IMR-90 (cell line): ENCODE measurements around the gene LRRC10B.

ENCODE experiments used
- BHLHE40 ChIP-seq: fragments of 150-350 bp; IDR thresholded peaks from 2 replicates; pipeline ENCODE4 v1.6.1; 2016; ENCODE audit warnings: mild to moderate bottlenecking, low read depth, low read length
- MAZ ChIP-seq: IDR thresholded peaks from 2 replicates; pipeline ENCODE4 v1.6.1; 2012; ENCODE audit warnings: low read depth, mild to moderate bottlenecking, low read length, improper control_type of control experiment, moderate library complexity, borderline replicate concordance
- MXI1 ChIP-seq: IDR thresholded peaks from 2 replicates; pipeline ENCODE4 v1.6.1; 2012; ENCODE audit warnings: low read depth, mild to moderate bottlenecking, low read length, moderate library complexity, borderline replicate concordance
- NFE2L2 ChIP-seq: fragments of 150-350 bp; IDR thresholded peaks from 2 replicates; pipeline ENCODE4 v1.6.1; 2016; ENCODE audit warnings: low read depth, mild to moderate bottlenecking, low read length
- POLR2A ChIP-seq: IDR thresholded peaks from 2 replicates; pipeline ENCODE4 v1.6.1; 2012; ENCODE audit warnings: mild to moderate bottlenecking, low read depth, low read length
- RAD21 ChIP-seq: IDR thresholded peaks from 2 replicates; pipeline ENCODE4 v1.6.1; 2012; ENCODE audit warnings: low read length, improper control_type of control experiment
- SMC3 ChIP-seq: fragments of 150-350 bp; IDR thresholded peaks from 2 replicates; pipeline ENCODE4 v1.6.1; 2016; ENCODE audit warnings: low read depth, mild to moderate bottlenecking, antibody characterized with exemption, low read length, moderate library complexity
- TF ChIP-seq, protein P1 (sequence below): conservative IDR thresholded peaks from 2 replicates; pipeline ENCODE4 v1.5.1; 2012; ENCODE audit warnings: mild to moderate bottlenecking, low read depth, low read length, improper control_type of control experiment
- TF ChIP-seq, protein P2 (sequence below): fragments of 150-350 bp; IDR thresholded peaks from 2 replicates; pipeline ENCODE4 v1.6.1; 2017; ENCODE audit warnings: mild to moderate bottlenecking, antibody characterized with exemption, low read length, low read depth
- TF ChIP-seq, protein P3 (sequence below): fragments of 150-350 bp; IDR thresholded peaks from 2 replicates; pipeline ENCODE4 v1.6.1; 2016; ENCODE audit warnings: low read depth, mild to moderate bottlenecking, low read length, moderate library complexity, borderline replicate concordance

DNA sequence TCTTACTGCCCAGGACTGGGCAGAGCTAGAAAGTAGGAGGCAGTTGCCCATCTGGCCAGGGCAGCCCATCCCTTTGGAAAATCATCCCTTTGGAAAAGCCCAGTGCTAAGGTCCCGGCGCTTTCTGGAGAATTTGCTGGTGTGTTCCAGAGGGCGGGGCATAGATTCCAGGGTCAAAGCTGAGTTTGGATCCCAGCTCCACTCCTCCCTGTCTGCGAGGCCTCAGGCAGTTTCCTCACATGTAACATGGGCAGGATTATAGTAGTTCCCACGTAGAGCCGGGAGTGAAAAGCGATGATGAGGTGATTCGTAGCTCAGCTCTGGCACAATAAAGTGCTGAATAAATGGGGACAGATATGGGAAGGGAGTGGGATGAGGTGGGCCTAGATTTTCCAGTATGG, 31.4 kb upstream of the LRRC10B start:
- TF ChIP-seq, protein P1, sequence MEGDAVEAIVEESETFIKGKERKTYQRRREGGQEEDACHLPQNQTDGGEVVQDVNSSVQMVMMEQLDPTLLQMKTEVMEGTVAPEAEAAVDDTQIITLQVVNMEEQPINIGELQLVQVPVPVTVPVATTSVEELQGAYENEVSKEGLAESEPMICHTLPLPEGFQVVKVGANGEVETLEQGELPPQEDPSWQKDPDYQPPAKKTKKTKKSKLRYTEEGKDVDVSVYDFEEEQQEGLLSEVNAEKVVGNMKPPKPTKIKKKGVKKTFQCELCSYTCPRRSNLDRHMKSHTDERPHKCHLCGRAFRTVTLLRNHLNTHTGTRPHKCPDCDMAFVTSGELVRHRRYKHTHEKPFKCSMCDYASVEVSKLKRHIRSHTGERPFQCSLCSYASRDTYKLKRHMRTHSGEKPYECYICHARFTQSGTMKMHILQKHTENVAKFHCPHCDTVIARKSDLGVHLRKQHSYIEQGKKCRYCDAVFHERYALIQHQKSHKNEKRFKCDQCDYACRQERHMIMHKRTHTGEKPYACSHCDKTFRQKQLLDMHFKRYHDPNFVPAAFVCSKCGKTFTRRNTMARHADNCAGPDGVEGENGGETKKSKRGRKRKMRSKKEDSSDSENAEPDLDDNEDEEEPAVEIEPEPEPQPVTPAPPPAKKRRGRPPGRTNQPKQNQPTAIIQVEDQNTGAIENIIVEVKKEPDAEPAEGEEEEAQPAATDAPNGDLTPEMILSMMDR = no peak
- TF ChIP-seq RAD21 (no peak), BHLHE40 (no peak), POLR2A (no peak), MXI1 (no peak), MAZ (no peak), NFE2L2 (no peak), SMC3 (no peak)
- TF ChIP-seq, protein P2, sequence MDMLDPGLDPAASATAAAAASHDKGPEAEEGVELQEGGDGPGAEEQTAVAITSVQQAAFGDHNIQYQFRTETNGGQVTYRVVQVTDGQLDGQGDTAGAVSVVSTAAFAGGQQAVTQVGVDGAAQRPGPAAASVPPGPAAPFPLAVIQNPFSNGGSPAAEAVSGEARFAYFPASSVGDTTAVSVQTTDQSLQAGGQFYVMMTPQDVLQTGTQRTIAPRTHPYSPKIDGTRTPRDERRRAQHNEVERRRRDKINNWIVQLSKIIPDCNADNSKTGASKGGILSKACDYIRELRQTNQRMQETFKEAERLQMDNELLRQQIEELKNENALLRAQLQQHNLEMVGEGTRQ = no peak
- TF ChIP-seq, protein P3, sequence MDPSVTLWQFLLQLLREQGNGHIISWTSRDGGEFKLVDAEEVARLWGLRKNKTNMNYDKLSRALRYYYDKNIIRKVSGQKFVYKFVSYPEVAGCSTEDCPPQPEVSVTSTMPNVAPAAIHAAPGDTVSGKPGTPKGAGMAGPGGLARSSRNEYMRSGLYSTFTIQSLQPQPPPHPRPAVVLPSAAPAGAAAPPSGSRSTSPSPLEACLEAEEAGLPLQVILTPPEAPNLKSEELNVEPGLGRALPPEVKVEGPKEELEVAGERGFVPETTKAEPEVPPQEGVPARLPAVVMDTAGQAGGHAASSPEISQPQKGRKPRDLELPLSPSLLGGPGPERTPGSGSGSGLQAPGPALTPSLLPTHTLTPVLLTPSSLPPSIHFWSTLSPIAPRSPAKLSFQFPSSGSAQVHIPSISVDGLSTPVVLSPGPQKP = no peak
